ENCODE results near the gene ATP8B1. TPM values are rescaled to one million over a fixed set of nuclear protein-coding genes. Genes with fewer than 3 reads are reported as not detected.

Gene ATP8B1
- total and polyA plus RNA-seq, 2 of the 8 experiments (the other 6 are each of a cell fraction or from before 2014, with no cell fraction given), result 1.1 to 4.6 TPM

GRCh38 chr18:57657542-57657941 is 145.6 kb downstream of the ATP8B1 start:
- no peaks in the 10 kb centered on the region for H3K79me1 ChIP-seq (ENCODE audit: low read depth, low read length)
- no peak overlapping the region for H2BK15ac ChIP-seq (ENCODE audit: low read length)
- TF ChIP-seq MAFK (IDR thresholded peaks at IDR 0.05; ENCODE audit: low read depth, low read length), result no peak
- H3K4me2 ChIP-seq (ENCODE audit: insufficient read depth in 1 of 2, low read depth in 2 of 2, low read length in 2 of 2), result no peak overlapping the region
- no peak overlapping the region for H4K5ac ChIP-seq (ENCODE audit: insufficient read length, low read depth, low read length)
- no peak overlapping the region for H2BK20ac ChIP-seq (ENCODE audit: low read length)
- H3K14ac ChIP-seq (ENCODE audit: insufficient read length), result no peak overlapping the region
- H3K18ac ChIP-seq (ENCODE audit: extremely low read depth, low read length), result no peak overlapping the region
- WGBS, 2 experiments (ENCODE audit: extremely low coverage in 1 of 2, insufficient coverage in 1 of 2, insufficient read length in 1 of 2, insufficient replicate concordance in 2 of 2, low coverage in 1 of 2, low lambda C conversion rate in 2 of 2, missing lambda C conversion rate in 1 of 2), result 93% methylated on average over 2 of the region's 2 CpGs; no CpG with 5 or more reads in 1 of the 2 experiments
- H3K36me3 ChIP-seq (ENCODE audit: control insufficient read depth in 2 of 4, insufficient read depth in 4 of 4, low read length in 3 of 4), result peaks cover 0 to 7% (median 2%) of the 10 kb centered on the region in 4 experiments; a peak in 1 of 8 replicates
- H2AFZ ChIP-seq (ENCODE audit: low read length), result no peak overlapping the region
- no peaks in the 10 kb centered on the region for H3K79me2 ChIP-seq (ENCODE audit: control insufficient read depth in 1 of 2, insufficient read depth in 2 of 2, low read length in 2 of 2)
- H3K27me3 ChIP-seq (replicated peaks in 1 of 4; ENCODE audit: control insufficient read depth in 3 of 4, extremely low read depth in 1 of 4, insufficient read depth in 3 of 4, low read length in 3 of 4), result no peaks in the 10 kb centered on the region
- POLR2A ChIA-PET (ENCODE audit: partially characterized antibody), result no interaction called here
- H3K9ac ChIP-seq (replicated peaks in 1 of 4; ENCODE audit: extremely low read depth in 1 of 4, low read depth in 3 of 4, low read length in 3 of 4), result no peak overlapping the region
- H3K27ac ChIP-seq (ENCODE audit: low read depth, low read length), result no peak overlapping the region
- peaks cover 7 to 10% of the 10 kb centered on the region in 2 experiments; a peak in 3 of 4 replicates for H3K9me3 ChIP-seq (ENCODE audit: insufficient read depth in 2 of 2, low read depth in 1 of 2, low read length in 1 of 2)
- DNase-seq (ENCODE audit: low read depth in 1 of 2, low spot score in 2 of 2), result no peak
- H3K4me3 ChIP-seq (ENCODE audit: extremely low read depth in 1 of 4, insufficient read depth in 2 of 4, low read depth in 3 of 4, low read length in 4 of 4), result no peak overlapping the region
- no peak overlapping the region for H3K4ac ChIP-seq (replicated peaks; ENCODE audit: insufficient read length, low read depth, low read length)
- no peak overlapping the region for H3K23ac ChIP-seq (ENCODE audit: insufficient read length)
- CTCF ChIA-PET (ENCODE audit: partially characterized antibody), result no interaction called here
- no peak overlapping the region for H4K8ac ChIP-seq (ENCODE audit: extremely low read depth, insufficient read depth, low read length)
- FAIRE-seq, result no peak
- H2AK5ac ChIP-seq (ENCODE audit: low read depth, low read length), result no peak overlapping the region
- peaks cover 0 to 2% of the 10 kb centered on the region in 2 experiments for H4K20me1 ChIP-seq (replicated peaks in 1 of 2; ENCODE audit: control insufficient read depth in 1 of 2, insufficient read depth in 2 of 2, low read length in 2 of 2)
- H4K91ac ChIP-seq (replicated peaks; ENCODE audit: insufficient read length, low read length), result no peak overlapping the region
- 0 out of 2 replicates have a peak, but pooled peaks cover 2% of the 10 kb centered on the region for H3K23me2 ChIP-seq (ENCODE audit: low read depth, low read length)
- H2BK120ac ChIP-seq (replicated peaks; ENCODE audit: low read depth, low read length), result no peak overlapping the region
- H2BK12ac ChIP-seq (ENCODE audit: low read depth, low read length), result no peak overlapping the region
- H3K56ac ChIP-seq (replicated peaks; ENCODE audit: insufficient read length, low read depth, low read length), result no peak overlapping the region
- no peaks in the 10 kb centered on the region for H3K4me1 ChIP-seq (replicated peaks in 1 of 4; ENCODE audit: control insufficient read depth in 3 of 4, insufficient read depth in 4 of 4, low read length in 3 of 4)
- H2BK5ac ChIP-seq (ENCODE audit: low read depth, low read length), result no peak overlapping the region

Data from H1 (cell line).